Fibroblast of skin of back (primary cell): ENCODE results near the gene LGALS7B.
"Not testable (repeated sequence)": the region's sequence is repeated elsewhere in the genome, so short reads cannot be mapped to it uniquely, and the experiment has no call there.

Experiments used
- DNase-seq: peaks from one replicate; pipeline ENCODE4 v3.0.0-alpha.2; 2013

Gene LGALS7B

GRCh38 chr19:38797781-38798180 is 8.8 kb downstream of the LGALS7B start:
- not testable (repeated sequence) for DNase-seq

GRCh38 chr19:38799104-38799503 is 10.1 kb downstream of the LGALS7B start:
- no peak for DNase-seq

- no peak for DNase-seq
Measured at GRCh38 chr19:38800577-38801347, 11.8 kb downstream of the LGALS7B start.

- no peak for DNase-seq
Measured at GRCh38 chr19:38801359-38802095, 12.5 kb downstream of the LGALS7B start.

GRCh38 chr19:38803543-38803942 is 14.5 kb downstream of the LGALS7B start:
- DNase-seq: no peak

- DNase-seq: no peak
Measured at GRCh38 chr19:38805180-38805579, 16.2 kb downstream of the LGALS7B start.

GRCh38 chr19:38806371-38806770 is 17.4 kb downstream of the LGALS7B start:
- DNase-seq: no peak

GRCh38 chr19:38807374-38808098 is 18.5 kb downstream of the LGALS7B start:
- not testable (repeated sequence) for DNase-seq

GRCh38 chr19:38808741-38809140 is 19.7 kb downstream of the LGALS7B start:
- DNase-seq: no peak

GRCh38 chr19:38809592-38810252 is 20.7 kb downstream of the LGALS7B start:
- no peak for DNase-seq

GRCh38 chr19:38812009-38812840 is 23.2 kb downstream of the LGALS7B start:
- DNase-seq: no peak

GRCh38 chr19:38812841-38813320 is 23.9 kb downstream of the LGALS7B start, which contains the start of gene LGALS4:
Gene LGALS4 (minus strand): TSS chr19:38812945. CDS start chr19:38812886, 59 bp downstream.
- DNase-seq: no peak

- no peak for DNase-seq
Measured at GRCh38 chr19:38813323-38813722, 24.3 kb downstream of the LGALS7B start.

GRCh38 chr19:38813932-38814331 is 24.9 kb downstream of the LGALS7B start:
- DNase-seq: not testable (repeated sequence)

GRCh38 chr19:38815059-38816001 is 26.3 kb downstream of the LGALS7B start:
- no peak for DNase-seq

- no peak for DNase-seq
Measured at GRCh38 chr19:38816131-38816750, 27.2 kb downstream of the LGALS7B start.

GRCh38 chr19:38817081-38817480 is 28.1 kb downstream of the LGALS7B start:
- no peak for DNase-seq

GRCh38 chr19:38819231-38819920 is 30.4 kb downstream of the LGALS7B start:
- DNase-seq: no peak

- DNase-seq: not testable (repeated sequence)
Measured at GRCh38 chr19:38821230-38821825, 32.3 kb downstream of the LGALS7B start.
